K562 (cell line): Measurements from ENCODE around the gene ZNF747. TPM values are rescaled to one million over a fixed set of nuclear protein-coding genes. Genes with fewer than 3 reads are reported as not detected.
A peak's percentile ranks its signal among the peaks of the same experiment; 100 is the strongest.
"Not testable (repeated sequence)": the region's sequence is repeated elsewhere in the genome, so short reads cannot be mapped to it uniquely, and the experiment has no call there.

Experiments used
- ATAC-seq: fragments of 200-7000 bp; cut with Tn5 transposase; 3 replicates; pipeline ENCODE4 v1.9.1; 2020; ENCODE audit warnings: moderate library complexity
- BruUV-seq: library from RNA; stranded (reverse); fragments of 400-500 nt; replicated peaks from 2 replicates; lab custom pipeline; 2021; lab: Mats Ljungman, UMichigan
- CTCF ChIA-PET: fragments of 300-600 bp; formaldehyde crosslinking; extraction: SDS; loops from one replicate; lab custom pipeline; 2021; ENCODE audit warnings: low intra/inter-chr PET ratio; lab: Yijun Ruan, JAX
- POLR2A ChIA-PET: fragments of 300-600, 350-650 bp; sonication (Branson Sonifier 250); formaldehyde crosslinking; extraction: SDS; loops from one replicate; lab custom pipeline; 2021; ENCODE audit warnings: antibody characterized with exemption, inconsistent platforms; lab: Yijun Ruan, JAX
- DNase-seq, 4 experiments: peaks; one replicate each; pipeline versions ENCODE4 v3.0.0 to v3.0.0-alpha.2; 2011 to 2018; ENCODE audit warnings: low spot score in 3 of 4, mixed read lengths in 3 of 4; ENCODE audit errors: extremely low read depth in 1 of 4
- FAIRE-seq: peaks from 2 replicates; lab custom pipeline; 2011; peaks lifted over from hg19 to GRCh38; lab: Jason Lieb, UNC
- H2AFZ ChIP-seq: 2 replicates; pipeline ENCODE4 v1.6.0; 2011; ENCODE audit warnings: low read depth, low read length, control low read depth, inconsistent platforms
- H3K27ac ChIP-seq: fragments of 200-600 bp; 3 replicates; pipeline ENCODE4 v1.8.0; 2011; ENCODE audit warnings: low read depth, mild to moderate bottlenecking, control low read depth, inconsistent platforms, low read length, moderate library complexity, mixed read lengths; ENCODE audit errors: extremely low read depth
- H3K27me3 ChIP-seq, 2 experiments: fragments of 300-600 bp in 1 of 2; 2 replicates in 1 of 2; 3 replicates in 1 of 2; pipeline versions ENCODE4 v1.6.0 to v1.8.0; 2011; ENCODE audit warnings: inconsistent platforms in 2 of 2, low read length in 2 of 2, mild to moderate bottlenecking in 1 of 2, mixed read lengths in 1 of 2, moderate library complexity in 1 of 2; ENCODE audit not compliant: control insufficient read depth in 2 of 2, insufficient read depth in 2 of 2
- H3K36me3 ChIP-seq: fragments of 300-600 bp; 3 replicates; pipeline ENCODE4 v1.8.0; 2011; ENCODE audit warnings: mild to moderate bottlenecking, low read length, inconsistent platforms; ENCODE audit not compliant: control insufficient read depth, insufficient read depth
- H3K4me1 ChIP-seq, 2 experiments: fragments of 200-600 bp in 1 of 2; replicated peaks in 1 of 2; 2 replicates in 1 of 2; 3 replicates in 1 of 2; pipeline versions ENCODE4 v1.5.1 to v1.8.0; 2011; ENCODE audit warnings: inconsistent platforms in 2 of 2, low read length in 2 of 2, mild to moderate bottlenecking in 1 of 2, mixed read lengths in 1 of 2, moderate library complexity in 1 of 2; ENCODE audit not compliant: control insufficient read depth in 2 of 2, insufficient read depth in 2 of 2
- H3K4me2 ChIP-seq: 2 replicates; pipeline ENCODE4 v1.6.1; 2011; ENCODE audit warnings: low read length, control low read depth, inconsistent platforms, mixed read lengths; ENCODE audit not compliant: insufficient read depth
- H3K4me3 ChIP-seq: fragments of 200-600 bp; sonication (generic), shearing (Covaris generic); 2 replicates; pipeline ENCODE4 v1.5.1; 2016; ENCODE audit warnings: control low read depth, inconsistent platforms
- H3K79me2 ChIP-seq: fragments of 200-600 bp; 3 replicates; pipeline ENCODE4 v1.8.0; 2011; ENCODE audit warnings: low read length, inconsistent platforms; ENCODE audit not compliant: control insufficient read depth, insufficient read depth
- H3K9ac ChIP-seq, 2 experiments: 2 replicates each; pipeline versions ENCODE4 v1.6.0 to v1.6.1; 2011; ENCODE audit warnings: low read depth in 2 of 2, low read length in 2 of 2, control low read depth in 1 of 2, inconsistent platforms in 1 of 2, mild to moderate bottlenecking in 1 of 2, mixed read lengths in 1 of 2; ENCODE audit not compliant: insufficient read depth in 1 of 2
- H3K9me1 ChIP-seq: one replicate; pipeline ENCODE4 v1.6.0; 2011; ENCODE audit warnings: inconsistent platforms, mild to moderate bottlenecking, low read length, moderate library complexity; ENCODE audit not compliant: control insufficient read depth, insufficient read depth
- H3K9me3 ChIP-seq: replicated peaks from 2 replicates; pipeline ENCODE4 v1.5.1; 2011; ENCODE audit warnings: low read depth, low read length, inconsistent platforms; ENCODE audit not compliant: control insufficient read depth, insufficient read depth
- H4K20me1 ChIP-seq: replicated peaks from 2 replicates; pipeline ENCODE4 v1.6.1; 2011; ENCODE audit warnings: low read length, inconsistent platforms, mixed read lengths; ENCODE audit not compliant: control insufficient read depth, insufficient read depth
- WGBS: fragments of 100-300 bp; shearing (Covaris generic); methylation state at CpG from one replicate; pipeline ENCODE4 v1.1.6; 2016; ENCODE audit warnings: low coverage, mixed read lengths; ENCODE audit not compliant: insufficient coverage; ENCODE audit errors: missing lambda C conversion rate; 5-methylcytosine and 5-hydroxymethylcytosine counted together
- in situ Hi-C: fragments of 300-500 bp; cut with MboI; formaldehyde crosslinking; loops from 4 replicates; pipeline ENCODE4 v1.15.0; 2018; ENCODE audit warnings: inconsistent platforms, mixed read lengths
- intact Hi-C: fragments of 100-400 bp; cut with micrococcal nuclease; formaldehyde crosslinking; loops from 2 replicates; pipeline ENCODE4 v1.14.2; 2022
- polyA plus RNA-seq, 8 experiments: library from polyadenylated mRNA; depleted of rRNA in 4 of 8; stranded (reverse) in 5 of 8; unstranded in 3 of 8; fragments of >200 nt; fragmentation: Nextera tagmentation in 2 of 8; fragmentation: Illumina TruSeq in 1 of 8; extraction: Ambion mirVana in 2 of 8; extraction: Trizol in 1 of 8; gene quantifications; 2 replicates each; pipeline versions ENCODE4 v1.2.1 to v1.2.3, GENCODE V29; 2011 to 2014; ENCODE audit warnings: inconsistent platforms in 1 of 8, missing spikeins in 1 of 8
- total RNA-seq, 7 experiments: library from RNA; depleted of rRNA in 6 of 7; stranded (reverse); fragments of >200 nt in 6 of 7; fragmentation: Illumina TruSeq in 2 of 7; extraction: Trizol in 2 of 7; gene quantifications; 2 replicates each; pipeline versions ENCODE4 v1.2.1 to v1.2.3, GENCODE V29; 2011 to 2021; ENCODE audit warnings: low replicate concordance in 1 of 7
- TF ChIP-seq, protein P1 (sequence below): fragments of 250-450 bp; sonication (Bioruptor Pico); IDR thresholded peaks from 2 replicates; pipeline ENCODE4 v1.5.0; 2020; ENCODE audit warnings: mild to moderate bottlenecking, borderline replicate concordance
- TF ChIP-seq, protein P2 (sequence below): fragments of 450-650 bp; IDR thresholded peaks from 2 replicates; pipeline ENCODE4 v1.6.1; 2016

ZNF747 gene
- total and polyA plus RNA-seq, 9 of the 15 experiments (the other 6 are each of a cell fraction or from before 2014, with no cell fraction given), result 0.14 to 3.3 (median 1.5) TPM

DNA sequence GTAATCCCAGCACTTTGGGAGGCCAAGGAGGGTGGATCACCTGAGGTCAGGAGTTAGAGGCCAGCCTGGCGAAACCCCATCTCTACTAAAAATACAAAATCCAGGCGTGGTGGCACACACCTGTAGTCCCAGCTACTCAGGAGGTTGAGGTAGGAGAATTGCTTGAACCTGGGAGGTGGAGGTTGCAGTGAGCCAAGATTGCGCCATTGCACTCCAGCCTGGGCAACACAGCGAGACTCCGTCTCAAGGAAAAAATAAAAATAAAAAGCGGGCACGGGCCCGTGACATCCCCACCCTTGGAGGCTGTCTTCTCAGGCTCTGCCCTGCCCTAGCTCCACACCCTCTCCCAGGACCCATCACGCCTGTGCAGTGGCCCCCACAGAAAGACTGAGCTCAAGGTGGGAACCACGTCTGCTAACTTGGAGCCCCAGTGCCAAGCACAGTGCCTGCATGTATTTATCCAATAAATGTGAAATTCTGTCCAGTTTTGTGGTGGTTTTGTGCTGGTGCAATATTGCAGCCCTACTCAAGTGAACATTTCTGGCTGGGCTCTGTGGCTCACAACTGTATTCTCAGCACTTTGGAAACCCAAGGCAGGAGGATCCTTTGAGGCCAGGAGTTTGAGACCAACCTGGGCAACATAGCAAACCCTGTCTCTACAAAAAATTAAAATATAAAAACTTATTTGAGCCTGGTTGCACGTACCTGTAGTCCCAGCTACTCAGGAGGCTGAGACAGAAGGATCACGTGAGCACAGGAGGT is 11.8 kb downstream of the ZNF747 start:
- intact Hi-C loops, ATAC-seq, DNase-seq, H2AFZ ChIP-seq, H3K4me3 ChIP-seq, H3K4me2 ChIP-seq, BruUV-seq, H3K9me3 ChIP-seq, H3K9ac ChIP-seq, H4K20me1 ChIP-seq, H3K27ac ChIP-seq, H3K9me1 ChIP-seq, FAIRE-seq, in situ Hi-C loops, H3K27me3 ChIP-seq: not testable (repeated sequence)
- H3K4me1 ChIP-seq, result peaks cover 21 to 47% of the 10 kb centered on the region in 2 experiments; a peak in 4 of 5 replicates
- peaks cover 19% of the 10 kb centered on the region for H3K79me2 ChIP-seq
- POLR2A ChIA-PET, result interaction anchor here (0.5 to 4.3 kb wide), 4 partner anchors 13 to 78 kb away, joined by 3 to 16 read pairs (median 4); no protein-coding TSS in a partner anchor
- 90% methylated on average over 12 of the region's 12 CpGs for WGBS
- CTCF ChIA-PET, result interaction anchor here (0.6 kb wide), 1 partner anchor 89 kb away, joined by 3 read pairs; no protein-coding TSS in a partner anchor
- peaks cover 17% of the 10 kb centered on the region; the same call in 1 of the 3 replicates for H3K36me3 ChIP-seq

DNA sequence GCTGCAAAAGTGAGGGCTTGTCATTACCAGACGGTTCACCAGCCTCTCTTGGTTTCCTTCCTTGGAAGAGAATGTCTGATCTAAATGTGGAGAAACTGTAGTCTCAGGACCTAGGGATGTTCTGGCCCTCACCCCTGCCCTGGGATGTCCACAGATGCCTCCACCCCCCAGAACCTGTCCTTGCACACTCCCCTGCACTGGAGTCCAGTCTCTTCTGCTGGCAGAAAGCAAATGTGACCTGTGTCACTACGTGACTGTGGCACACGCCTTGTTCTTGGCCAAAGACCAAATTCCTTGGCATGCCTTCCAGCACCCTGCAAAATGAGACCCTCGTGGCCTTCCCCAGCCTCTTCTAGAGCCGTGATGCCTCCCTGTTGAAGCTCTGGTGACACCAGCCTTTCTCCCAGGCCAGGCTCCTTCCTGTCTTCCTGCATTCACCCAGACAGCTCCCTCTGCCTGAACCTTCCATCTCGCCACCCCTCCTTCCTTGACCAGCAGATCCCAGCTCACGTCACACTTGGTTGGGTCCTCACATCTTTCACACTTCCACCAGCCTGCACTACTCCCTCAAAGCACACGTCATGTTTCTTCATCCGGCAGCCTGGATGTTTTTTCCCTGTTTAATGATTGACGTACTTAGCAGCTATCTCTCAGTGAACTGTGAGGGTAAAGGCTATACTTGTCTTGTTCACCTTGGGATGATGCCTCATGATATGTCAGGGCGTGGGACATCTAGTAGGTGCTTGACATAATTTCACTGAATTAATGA is 12.6 kb downstream of the ZNF747 start:
- TF ChIP-seq, protein P1, sequence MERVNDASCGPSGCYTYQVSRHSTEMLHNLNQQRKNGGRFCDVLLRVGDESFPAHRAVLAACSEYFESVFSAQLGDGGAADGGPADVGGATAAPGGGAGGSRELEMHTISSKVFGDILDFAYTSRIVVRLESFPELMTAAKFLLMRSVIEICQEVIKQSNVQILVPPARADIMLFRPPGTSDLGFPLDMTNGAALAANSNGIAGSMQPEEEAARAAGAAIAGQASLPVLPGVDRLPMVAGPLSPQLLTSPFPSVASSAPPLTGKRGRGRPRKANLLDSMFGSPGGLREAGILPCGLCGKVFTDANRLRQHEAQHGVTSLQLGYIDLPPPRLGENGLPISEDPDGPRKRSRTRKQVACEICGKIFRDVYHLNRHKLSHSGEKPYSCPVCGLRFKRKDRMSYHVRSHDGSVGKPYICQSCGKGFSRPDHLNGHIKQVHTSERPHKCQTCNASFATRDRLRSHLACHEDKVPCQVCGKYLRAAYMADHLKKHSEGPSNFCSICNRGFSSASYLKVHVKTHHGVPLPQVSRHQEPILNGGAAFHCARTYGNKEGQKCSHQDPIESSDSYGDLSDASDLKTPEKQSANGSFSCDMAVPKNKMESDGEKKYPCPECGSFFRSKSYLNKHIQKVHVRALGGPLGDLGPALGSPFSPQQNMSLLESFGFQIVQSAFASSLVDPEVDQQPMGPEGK, result no peak
- TF ChIP-seq, protein P2, sequence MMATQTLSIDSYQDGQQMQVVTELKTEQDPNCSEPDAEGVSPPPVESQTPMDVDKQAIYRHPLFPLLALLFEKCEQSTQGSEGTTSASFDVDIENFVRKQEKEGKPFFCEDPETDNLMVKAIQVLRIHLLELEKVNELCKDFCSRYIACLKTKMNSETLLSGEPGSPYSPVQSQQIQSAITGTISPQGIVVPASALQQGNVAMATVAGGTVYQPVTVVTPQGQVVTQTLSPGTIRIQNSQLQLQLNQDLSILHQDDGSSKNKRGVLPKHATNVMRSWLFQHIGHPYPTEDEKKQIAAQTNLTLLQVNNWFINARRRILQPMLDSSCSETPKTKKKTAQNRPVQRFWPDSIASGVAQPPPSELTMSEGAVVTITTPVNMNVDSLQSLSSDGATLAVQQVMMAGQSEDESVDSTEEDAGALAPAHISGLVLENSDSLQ, result peak; percentile 31; the same call in 1 of the 2 replicates
- no TSS peak for BruUV-seq
- Histone ChIP-seq H3K9ac (peak overlapping the region in 1 of 2 experiments; percentile 28; a peak in 1 of 4 replicates), H4K20me1 (no peaks in the 10 kb centered on the region), H3K4me1 (peaks cover 16 to 43% of the 10 kb centered on the region in 2 experiments; a peak in 4 of 5 replicates), H3K36me3 (peaks cover 17% of the 10 kb centered on the region; the same call in 1 of the 3 replicates), H2AFZ (peak overlapping the region; percentile 50), H3K4me3 (no peak overlapping the region), H3K27ac (no peak overlapping the region), H3K9me1 (peaks cover 4% of the 10 kb centered on the region), H3K27me3 (no peaks in the 10 kb centered on the region), H3K4me2 (no peak overlapping the region), H3K9me3 (no peaks in the 10 kb centered on the region), H3K79me2 (peaks cover 19% of the 10 kb centered on the region)
- in situ Hi-C loops, result no loop called here
- FAIRE-seq (no peak), DNase-seq (no peak), ATAC-seq (no peak)
- intact Hi-C loops, result no loop called here
- CTCF ChIA-PET, result no interaction called here
- POLR2A ChIA-PET, result interaction anchor here (0.6 to 4.3 kb wide), 5 partner anchors 14 to 82 kb away, joined by 3 to 16 read pairs (median 3); no protein-coding TSS in a partner anchor
- 40% methylated on average over 10 of the region's 11 CpGs for WGBS
